Sigmoid colon (tissue), 4 donors: ENCODE results near the gene CCDC33.

ENCODE experiments used
- EP300 ChIP-seq, 4 donors: sonication (generic); formaldehyde crosslinking; IDR thresholded peaks; one replicate each; pipeline ENCODE4 v1.6.1; 2017; ENCODE audit warnings: antibody characterized with exemption in 4 of 4
- POLR2A ChIP-seq, 2 donors: fragments of 450-650 bp; IDR thresholded peaks; one replicate each; pipeline ENCODE4 v1.6.1; 2016; ENCODE audit warnings: antibody characterized with exemption in 2 of 2, mild to moderate bottlenecking in 2 of 2, moderate library complexity in 2 of 2
- POLR2AphosphoS5 ChIP-seq, 4 donors: sonication (generic); formaldehyde crosslinking; IDR thresholded peaks; one replicate each; pipeline ENCODE4 v1.6.1; 2017; ENCODE audit warnings: antibody characterized with exemption in 4 of 4
- TF ChIP-seq, protein P1 (sequence below), 4 experiments: fragments of 450-650 bp in 3 of 4; fragments of 200-600 bp in 1 of 4; IDR thresholded peaks; one replicate each; pipeline ENCODE4 v1.5.1; 2016 to 2019; ENCODE audit warnings: antibody characterized with exemption in 4 of 4, mild to moderate bottlenecking in 3 of 4, moderate library complexity in 2 of 4

DNA sequence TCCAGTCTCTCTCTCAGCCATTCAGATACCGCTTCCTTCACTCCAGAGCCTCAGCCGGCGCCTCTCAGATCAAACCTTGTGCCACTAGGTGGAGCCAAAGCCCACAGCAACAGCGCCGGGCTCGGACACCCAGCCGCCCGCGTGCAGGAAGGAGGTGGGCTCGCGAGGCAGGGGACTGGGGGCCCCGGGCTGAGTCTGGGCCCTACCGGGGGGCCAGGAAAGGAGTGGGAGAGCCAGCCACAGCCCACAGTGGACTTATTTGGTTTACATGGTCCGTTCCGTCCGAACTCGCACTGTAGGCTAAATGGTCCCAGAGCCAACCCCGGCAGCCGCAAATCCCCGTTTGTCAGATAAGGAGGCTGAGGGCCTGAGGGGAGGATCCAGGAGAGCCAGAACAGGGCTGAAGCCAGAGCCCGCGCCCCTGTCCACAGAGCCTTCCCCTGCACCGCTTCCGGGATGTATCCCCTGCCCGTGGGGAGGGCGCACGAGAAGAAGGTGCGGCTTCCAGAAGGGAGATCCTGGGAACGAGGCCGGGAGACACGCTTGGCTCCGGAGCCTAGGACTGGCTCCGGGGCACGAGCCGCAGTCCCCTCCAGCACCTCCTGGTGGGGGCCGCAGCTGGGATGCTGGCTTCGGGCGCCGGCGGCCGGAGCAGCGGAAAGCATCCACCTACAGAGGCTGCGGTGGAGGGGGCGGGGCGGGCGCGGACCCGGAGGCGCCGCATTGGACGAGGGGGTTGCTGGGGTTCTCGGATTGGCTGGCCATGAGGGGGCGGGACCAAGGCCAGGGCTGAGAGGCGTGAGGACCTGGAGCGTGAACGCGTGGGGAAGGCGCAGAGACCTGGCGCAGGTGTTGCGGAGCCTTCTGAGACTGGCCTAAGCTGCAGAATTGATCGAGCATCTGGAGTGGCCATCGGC, 137.9 kb downstream of the CCDC33 start:
- TF ChIP-seq, protein P1, sequence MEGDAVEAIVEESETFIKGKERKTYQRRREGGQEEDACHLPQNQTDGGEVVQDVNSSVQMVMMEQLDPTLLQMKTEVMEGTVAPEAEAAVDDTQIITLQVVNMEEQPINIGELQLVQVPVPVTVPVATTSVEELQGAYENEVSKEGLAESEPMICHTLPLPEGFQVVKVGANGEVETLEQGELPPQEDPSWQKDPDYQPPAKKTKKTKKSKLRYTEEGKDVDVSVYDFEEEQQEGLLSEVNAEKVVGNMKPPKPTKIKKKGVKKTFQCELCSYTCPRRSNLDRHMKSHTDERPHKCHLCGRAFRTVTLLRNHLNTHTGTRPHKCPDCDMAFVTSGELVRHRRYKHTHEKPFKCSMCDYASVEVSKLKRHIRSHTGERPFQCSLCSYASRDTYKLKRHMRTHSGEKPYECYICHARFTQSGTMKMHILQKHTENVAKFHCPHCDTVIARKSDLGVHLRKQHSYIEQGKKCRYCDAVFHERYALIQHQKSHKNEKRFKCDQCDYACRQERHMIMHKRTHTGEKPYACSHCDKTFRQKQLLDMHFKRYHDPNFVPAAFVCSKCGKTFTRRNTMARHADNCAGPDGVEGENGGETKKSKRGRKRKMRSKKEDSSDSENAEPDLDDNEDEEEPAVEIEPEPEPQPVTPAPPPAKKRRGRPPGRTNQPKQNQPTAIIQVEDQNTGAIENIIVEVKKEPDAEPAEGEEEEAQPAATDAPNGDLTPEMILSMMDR (IDR thresholded peaks at IDR 0.05), result peak; percentile 59 to 88 (median 72)
- TF ChIP-seq POLR2A (IDR thresholded peaks at IDR 0.05), result no peak
- TF ChIP-seq POLR2AphosphoS5 (IDR thresholded peaks at IDR 0.05), result no peak
- no peak for TF ChIP-seq EP300 (IDR thresholded peaks at IDR 0.05)
